GM10248 (cell line): ENCODE results near the gene ATXN2L.

Experiments used
- CTCF ChIA-PET: fragments of 300-600 bp; sonication (Branson Sonifier 250); formaldehyde crosslinking; extraction: SDS; loops from one replicate; lab custom pipeline; 2021; ENCODE audit warnings: antibody characterized with exemption; lab: Yijun Ruan, JAX
- POLR2A ChIA-PET: fragments of 350-650 bp; sonication (Branson Sonifier 250); formaldehyde crosslinking; extraction: SDS; loops from one replicate; lab custom pipeline; 2020; ENCODE audit warnings: antibody characterized with exemption; lab: Yijun Ruan, JAX
- DNase-seq: peaks from one replicate; pipeline ENCODE4 v3.0.0; 2012; ENCODE audit errors: extremely low spot score
- CTCF ChIP-seq: IDR thresholded peaks from 2 replicates; pipeline ENCODE4 v1.5.1; 2012; ENCODE audit warnings: mild to moderate bottlenecking, low read depth; ENCODE audit errors: extremely low read depth, missing control alignments, control extremely low read depth

The ATXN2L gene

GRCh38 chr16:28883221-28883996 is 60.6 kb downstream of the ATXN2L start:
- ChIA-PET POLR2A (no interaction called here), CTCF (no interaction called here)
- DNase-seq, result no peak
- TF ChIP-seq CTCF, result no peak

- CTCF ChIA-PET, result interaction anchor here (1.0 to 1.3 kb wide), 2 partner anchors 12 to 61 kb away, joined by 3 to 4 read pairs; no protein-coding TSS in a partner anchor
- no peak for DNase-seq
- POLR2A ChIA-PET, result no interaction called here
- TF ChIP-seq CTCF, result no peak
Measured at GRCh38 chr16:28884045-28884444, 61.2 kb downstream of the ATXN2L start.
